Hepatocyte (in vitro differentiated cells): Measurements from ENCODE around the gene ZFP36L1.

Source experiments
- CTCF ChIP-seq: fragments of 200-600 bp; sonication (generic); IDR thresholded peaks from 2 replicates; pipeline ENCODE4 v1.5.1; 2016; ENCODE audit warnings: antibody characterized with exemption, mild to moderate bottlenecking; ENCODE audit not compliant: poor library complexity
- EZH2 ChIP-seq: fragments of 200-600 bp; sonication (generic); IDR thresholded peaks from 2 replicates; pipeline ENCODE4 v1.6.1; 2016; ENCODE audit warnings: antibody characterized with exemption, mild to moderate bottlenecking, borderline replicate concordance
- EZH2phosphoT487 ChIP-seq: fragments of 200-600 bp; sonication (generic); IDR thresholded peaks from one replicate; pipeline ENCODE4 v1.6.1; 2018; ENCODE audit warnings: antibody characterized with exemption, mild to moderate bottlenecking, low read depth, moderate library complexity; ENCODE audit not compliant: unreplicated experiment, severe bottlenecking

- no peak for TF ChIP-seq CTCF
- no peak for TF ChIP-seq EZH2phosphoT487
- no peak for TF ChIP-seq EZH2
These were observed 8.1 kb upstream of the ZFP36L1 start for GRCh38 chr14:68800953-68801352.
